Hematopoietic multipotent progenitor cell treated with erythropoietin and hydrocortisone succinate and interleukin-3 and kit ligand, for 17 days (in vitro differentiated cells): Measurements from ENCODE around the gene TBC1D22A.

Experiments
- DNase-seq: peaks from one replicate; pipeline ENCODE4 v3.0.0-alpha.2; 2015; ENCODE audit warnings: low spot score

TBC1D22A gene

GRCh38 chr22:46835693-46836092 lies 73.2 kb downstream of the TBC1D22A start:
- DNase-seq = no peak

- no peak for DNase-seq
These were observed 79.1 kb downstream of the TBC1D22A start for GRCh38 chr22:46841522-46841921.

- DNase-seq = no peak
These were observed 80.2 kb downstream of the TBC1D22A start for GRCh38 chr22:46842606-46843005.

- DNase-seq = no peak
These were observed 81.4 kb downstream of the TBC1D22A start for GRCh38 chr22:46843821-46844255.

GRCh38 chr22:46844606-46845210 lies 82.3 kb downstream of the TBC1D22A start:
- no peak for DNase-seq

GRCh38 chr22:46845296-46846149 lies 83.1 kb downstream of the TBC1D22A start:
- DNase-seq = no peak

- no peak for DNase-seq
These were observed 83.8 kb downstream of the TBC1D22A start for GRCh38 chr22:46846150-46846831.

GRCh38 chr22:46846832-46847355 lies 84.4 kb downstream of the TBC1D22A start:
- DNase-seq = no peak

GRCh38 chr22:46848197-46848596 lies 85.7 kb downstream of the TBC1D22A start:
- no peak for DNase-seq

- no peak for DNase-seq
These were observed 86.7 kb downstream of the TBC1D22A start for GRCh38 chr22:46849101-46849500.

- DNase-seq = no peak
These were observed 87.5 kb downstream of the TBC1D22A start for GRCh38 chr22:46849951-46850350.

- DNase-seq = no peak
These were observed 88.9 kb downstream of the TBC1D22A start for GRCh38 chr22:46851311-46851710.

- no peak for DNase-seq
These were observed 89.5 kb downstream of the TBC1D22A start for GRCh38 chr22:46851941-46852340.

- no peak for DNase-seq
These were observed 90.3 kb downstream of the TBC1D22A start for GRCh38 chr22:46852771-46853170.

GRCh38 chr22:46853191-46853590 lies 90.7 kb downstream of the TBC1D22A start:
- no peak for DNase-seq

- DNase-seq = no peak
These were observed 91.8 kb downstream of the TBC1D22A start for GRCh38 chr22:46854125-46854870.

- DNase-seq = no peak
These were observed 93.2 kb downstream of the TBC1D22A start for GRCh38 chr22:46855681-46856080.

- DNase-seq = no peak
These were observed 94.2 kb downstream of the TBC1D22A start for GRCh38 chr22:46856661-46857060.

GRCh38 chr22:46857142-46857884 lies 94.9 kb downstream of the TBC1D22A start:
- DNase-seq = no peak

- no peak for DNase-seq
These were observed 95.4 kb downstream of the TBC1D22A start for GRCh38 chr22:46857885-46858143.

GRCh38 chr22:46858181-46858771 lies 95.8 kb downstream of the TBC1D22A start:
- DNase-seq = no peak
